Esophagus (tissue), 2 donors: ENCODE data around the gene TEP1. TPM values are rescaled to one million over a fixed set of nuclear protein-coding genes. Genes with fewer than 3 reads are reported as not detected.

Source experiments
- H3K27ac ChIP-seq, 2 donors: one replicate each; pipeline ENCODE4 v1.5.1; 2013; ENCODE audit warnings: low read depth in 2 of 2, mild to moderate bottlenecking in 2 of 2, inconsistent platforms in 1 of 2, low read length in 1 of 2, moderate library complexity in 1 of 2
- H3K27me3 ChIP-seq, 2 donors: one replicate each; pipeline ENCODE4 v1.6.1; 2013; ENCODE audit warnings: low read length in 2 of 2, control low read depth in 1 of 2, mild to moderate bottlenecking in 1 of 2; ENCODE audit not compliant: insufficient read depth in 2 of 2, control insufficient read depth in 1 of 2
- H3K36me3 ChIP-seq, 2 donors: one replicate each; pipeline ENCODE4 v1.6.1; 2013; ENCODE audit warnings: low read length in 1 of 2; ENCODE audit not compliant: control insufficient read depth in 2 of 2, insufficient read depth in 2 of 2
- H3K4me1 ChIP-seq, 2 donors: one replicate each; pipeline ENCODE4 v1.6.1; 2013; ENCODE audit warnings: low read length in 1 of 2; ENCODE audit not compliant: control insufficient read depth in 2 of 2, insufficient read depth in 2 of 2
- H3K4me3 ChIP-seq, 2 donors: one replicate each; pipeline ENCODE4 v1.5.1; 2013; ENCODE audit warnings: low read length in 2 of 2, mild to moderate bottlenecking in 2 of 2, low read depth in 1 of 2, moderate library complexity in 1 of 2
- H3K9me3 ChIP-seq, 2 donors: one replicate each; pipeline ENCODE4 v1.6.1; 2013; ENCODE audit warnings: mild to moderate bottlenecking in 2 of 2, low read depth in 1 of 2, low read length in 1 of 2, moderate library complexity in 1 of 2; ENCODE audit not compliant: control insufficient read depth in 2 of 2, insufficient read depth in 1 of 2
- WGBS, 2 donors: extraction: QIAGEN DNeasy Blood & Tissue Kit; methylation state at CpG; one replicate each; pipeline ENCODE4 v1.1.7; 2013; 5-methylcytosine and 5-hydroxymethylcytosine counted together
- polyA plus RNA-seq, 2 donors: library from polyadenylated mRNA; stranded (reverse); fragments of 200-250 nt; gene quantifications; one replicate each; pipeline ENCODE4 v1.2.3, GENCODE V29; 2013
- donor health status: healthy with polysubstance abuse.
- donor health status: Bipolar disorder and iron deficiency.

Gene TEP1
- polyA plus RNA-seq, 2 donors = 7.9 to 14.6 TPM

GRCh38 chr14:20418501-20418909 is 5.2 kb upstream of the TEP1 start:
- no peaks in the 10 kb centered on the region for H3K4me1 ChIP-seq
- no peaks in the 10 kb centered on the region for H3K36me3 ChIP-seq
- no peaks in the 10 kb centered on the region for H3K9me3 ChIP-seq
- H3K27me3 ChIP-seq = no peaks in the 10 kb centered on the region
- WGBS, 2 donors = 81 to 93% methylated on average over 2 of the region's 2 CpGs
- H3K4me3 ChIP-seq = no peak overlapping the region
- H3K27ac ChIP-seq = no peak overlapping the region

GRCh38 chr14:20417250-20418186 is 4.2 kb upstream of the TEP1 start:
- Histone ChIP-seq H3K4me1 (no peaks in the 10 kb centered on the region), H3K27me3 (no peaks in the 10 kb centered on the region), H3K4me3 (no peak overlapping the region), H3K27ac (no peak overlapping the region), H3K36me3 (no peaks in the 10 kb centered on the region), H3K9me3 (no peaks in the 10 kb centered on the region)
- 59 to 70% methylated on average over 7 of the region's 7 CpGs for WGBS, 2 donors

DNA sequence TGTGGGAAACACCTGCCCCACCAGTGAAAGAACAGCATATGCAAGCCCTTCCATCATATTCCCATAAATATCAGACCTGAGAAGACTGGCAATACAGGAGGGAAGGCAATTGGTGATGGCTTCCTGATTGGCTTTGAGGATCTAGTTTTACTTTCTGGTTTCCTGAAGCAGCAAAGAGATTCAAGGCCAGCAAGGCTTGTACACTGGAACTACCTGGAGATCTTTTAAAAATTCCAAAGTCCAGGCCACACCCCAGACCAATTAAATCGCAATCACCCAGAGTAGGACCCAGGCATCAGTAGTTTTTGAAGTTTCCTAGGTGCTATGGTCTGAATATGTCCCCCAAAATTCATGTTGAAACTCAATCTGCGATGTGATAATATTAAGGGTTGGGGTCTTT is 2.9 kb upstream of the TEP1 start:
- H3K27me3 ChIP-seq = no peaks in the 10 kb centered on the region
- 86 to 95% methylated on average over 2 of the region's 2 CpGs for WGBS, 2 donors

GRCh38 chr14:20415782-20416206 is 2.5 kb upstream of the TEP1 start:
- Histone ChIP-seq H3K4me3 (no peak overlapping the region), H3K4me1 (no peaks in the 10 kb centered on the region), H3K27me3 (no peaks in the 10 kb centered on the region), H3K36me3 (no peaks in the 10 kb centered on the region), H3K9me3 (no peaks in the 10 kb centered on the region), H3K27ac (no peak overlapping the region)
- 47 to 53% methylated on average over 3 of the region's 3 CpGs for WGBS, 2 donors

More for the DNA sequence above, 2.9 kb upstream of the TEP1 start:
- no peaks in the 10 kb centered on the region for H3K36me3 ChIP-seq
- no peak overlapping the region for H3K27ac ChIP-seq
- H3K4me3 ChIP-seq = no peak overlapping the region
- no peaks in the 10 kb centered on the region for H3K4me1 ChIP-seq
- no peaks in the 10 kb centered on the region for H3K9me3 ChIP-seq

DNA sequence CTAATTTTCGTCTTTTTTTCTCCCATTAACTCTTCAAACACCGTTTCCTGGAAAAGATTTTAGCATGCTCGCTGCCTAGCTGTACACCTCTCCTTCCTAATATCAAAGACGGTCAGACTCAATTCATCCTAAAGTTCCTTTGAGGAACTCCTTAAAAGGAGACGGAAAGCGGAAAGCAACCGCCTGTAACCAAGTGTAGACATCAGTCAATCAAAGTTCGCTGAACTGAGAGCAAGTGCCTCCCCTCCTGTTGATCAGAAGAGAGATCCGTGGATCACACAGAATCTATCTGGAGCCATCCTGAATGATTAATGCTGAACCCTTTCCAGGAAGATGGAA is 412 bp upstream of the TEP1 start:
- no peaks in the 10 kb centered on the region for H3K4me1 ChIP-seq
- peak overlapping the region; percentile 96 to 99 for H3K27ac ChIP-seq
- no peaks in the 10 kb centered on the region for H3K36me3 ChIP-seq
- H3K4me3 ChIP-seq = peak overlapping the region; percentile 80 to 95
- no peaks in the 10 kb centered on the region for H3K9me3 ChIP-seq
- whole genome bisulfite sequencing, 2 donors = 1 to 3% methylated on average over 9 of the region's 9 CpGs
- no peaks in the 10 kb centered on the region for H3K27me3 ChIP-seq

GRCh38 chr14:20412411-20412810 is 890 bp downstream of the TEP1 start:
- Histone ChIP-seq H3K27ac (peak overlapping the region; percentile 96 to 99), H3K4me1 (no peaks in the 10 kb centered on the region)

GRCh38 chr14:20409226-20409625 is 4.1 kb downstream of the TEP1 start:
- H3K36me3 ChIP-seq = peaks cover 20% of the 10 kb centered on the region in 2 donors
- no peaks in the 10 kb centered on the region for H3K4me1 ChIP-seq
- no peaks in the 10 kb centered on the region for H3K9me3 ChIP-seq
- WGBS, 2 donors = 84 to 90% methylated on average over 2 of the region's 2 CpGs
- no peak overlapping the region for H3K4me3 ChIP-seq
- no peaks in the 10 kb centered on the region for H3K27me3 ChIP-seq
- H3K27ac ChIP-seq = no peak overlapping the region

More at GRCh38 chr14:20412411-20412810, 890 bp downstream of the TEP1 start:
- whole genome bisulfite sequencing, 2 donors = 2 to 3% methylated on average over 7 of the region's 7 CpGs
- Histone ChIP-seq H3K36me3 (peaks cover 7 to 8% of the 10 kb centered on the region in 2 donors), H3K9me3 (no peaks in the 10 kb centered on the region), H3K27me3 (no peaks in the 10 kb centered on the region), H3K4me3 (peak overlapping the region; percentile 80 to 95)

DNA sequence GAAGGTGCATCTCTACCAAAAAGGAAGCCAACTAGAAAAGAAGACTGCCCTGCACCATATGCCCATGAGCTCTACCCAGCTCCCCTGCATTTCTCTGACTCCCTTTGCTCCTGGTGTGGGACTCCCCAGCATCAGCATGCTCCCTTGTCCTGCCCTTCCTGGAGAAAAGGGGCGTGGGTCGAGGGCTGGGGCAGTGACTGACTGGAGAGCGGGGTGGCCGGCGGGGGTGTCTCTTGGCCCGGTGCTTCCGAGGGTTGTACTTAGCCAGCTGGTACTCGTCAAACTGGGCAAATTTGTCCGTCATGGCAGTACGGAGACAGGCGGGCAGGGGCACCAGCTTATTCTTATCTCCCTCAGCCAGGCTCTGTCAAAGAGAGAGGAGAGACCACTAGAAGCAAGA is 9.8 kb downstream of the TEP1 start:
- Histone ChIP-seq H3K4me1 (no peaks in the 10 kb centered on the region), H3K9me3 (no peaks in the 10 kb centered on the region), H3K4me3 (no peak overlapping the region), H3K27me3 (no peaks in the 10 kb centered on the region), H3K27ac (no peak overlapping the region), H3K36me3 (peaks cover 23 to 26% of the 10 kb centered on the region in 2 donors)
- WGBS, 2 donors = 89 to 95% methylated on average over 11 of the region's 11 CpGs

DNA sequence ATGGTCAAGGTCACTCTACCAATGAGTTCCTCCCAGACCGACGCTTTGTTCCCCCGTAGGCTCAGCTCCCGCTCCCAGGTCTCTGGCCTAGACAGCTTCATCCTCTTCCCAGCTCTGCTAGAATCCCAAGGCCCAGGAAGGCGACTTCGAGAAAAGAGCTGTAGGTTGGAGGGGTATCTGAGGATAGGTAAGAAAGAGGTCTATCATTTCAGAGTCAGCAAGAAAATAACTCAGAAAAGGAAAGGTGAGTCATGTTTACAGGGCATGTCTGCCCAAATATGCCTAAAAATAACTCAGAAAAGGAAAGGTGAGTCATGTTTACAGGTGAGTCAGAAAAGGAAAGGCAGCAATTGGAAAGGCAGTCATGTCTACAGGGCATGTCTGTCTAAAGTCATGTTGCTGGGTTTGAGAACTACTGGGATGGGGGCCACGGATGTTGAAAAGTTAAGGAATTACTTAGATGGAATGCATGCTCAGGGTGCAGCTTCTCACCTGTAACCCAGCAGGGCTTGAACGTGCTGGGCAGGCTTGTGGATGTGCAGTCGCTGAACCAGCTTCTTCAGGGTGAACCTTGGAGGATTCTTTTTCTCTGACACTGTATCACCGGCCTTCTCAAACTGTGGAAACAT is 12.2 kb downstream of the TEP1 start:
- Histone ChIP-seq H3K36me3 (peaks cover 10 to 17% of the 10 kb centered on the region in 2 donors), H3K27me3 (no peaks in the 10 kb centered on the region), H3K27ac (peak overlapping the region in 1 of 2 donors; percentile 54), H3K4me1 (no peaks in the 10 kb centered on the region), H3K4me3 (no peak overlapping the region), H3K9me3 (no peaks in the 10 kb centered on the region)
- WGBS, 2 donors = 62 to 76% methylated on average over 10 of the region's 10 CpGs
